Measurements from ENCODE around the gene CEACAM19. TPM values are rescaled to one million over a fixed set of nuclear protein-coding genes. Genes with fewer than 3 reads are reported as not detected.

CEACAM19 gene
- total and polyA plus RNA-seq, 9 of the 15 experiments (the other 6 are each of a cell fraction or from before 2014, with no cell fraction given): 0.15 to 0.30 (median 0.23) TPM; not detected in 5

- TF ChIP-seq CHD7 (IDR thresholded peaks at IDR 0.05; ENCODE audit: low read depth, low read length): no peak
These were observed 29.3 kb downstream of the CEACAM19 start (continued) for GRCh38 chr19:44700547-44700946.
